OCI-M1 (cell line): ENCODE data around the gene CDSN.
"Not testable (repeated sequence)": the region's sequence is repeated elsewhere in the genome, so short reads cannot be mapped to it uniquely, and the experiment has no call there.

Experiments
- DNase-seq: peaks from one replicate; lab custom pipeline; 2025; lab: John Stamatoyannopoulos, UW

The CDSN gene

DNA sequence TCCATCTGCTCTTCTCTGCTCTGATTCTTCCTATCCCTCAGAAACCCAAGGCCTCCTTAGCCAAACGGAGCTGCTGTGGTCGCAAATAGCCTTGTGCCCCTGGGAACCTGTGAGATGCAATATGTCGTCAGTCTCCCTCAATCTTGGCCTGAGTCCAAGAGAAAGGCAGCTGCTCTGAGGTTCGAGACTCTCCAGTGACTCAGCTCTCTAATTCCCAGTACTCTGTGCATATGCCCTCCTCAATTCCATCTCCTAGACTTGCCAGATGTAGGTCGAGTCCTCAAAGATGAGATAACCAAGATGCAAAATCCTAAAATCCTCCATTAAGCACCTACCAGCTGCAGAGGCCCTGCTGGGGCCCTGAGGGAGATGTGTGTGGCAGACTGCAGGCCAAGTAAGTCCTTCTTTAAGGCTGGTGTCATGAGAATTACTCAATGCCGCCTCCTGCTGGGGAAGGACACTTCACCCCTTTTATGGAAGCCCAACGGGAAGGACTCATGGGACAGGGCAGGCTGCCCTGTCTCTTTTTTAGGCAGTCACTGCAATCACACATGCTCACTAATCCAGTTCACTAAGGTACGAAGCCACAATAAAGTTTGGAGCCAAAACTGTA lies 36.4 kb downstream of the CDSN start:
- peak; percentile 84 for DNase-seq

DNA sequence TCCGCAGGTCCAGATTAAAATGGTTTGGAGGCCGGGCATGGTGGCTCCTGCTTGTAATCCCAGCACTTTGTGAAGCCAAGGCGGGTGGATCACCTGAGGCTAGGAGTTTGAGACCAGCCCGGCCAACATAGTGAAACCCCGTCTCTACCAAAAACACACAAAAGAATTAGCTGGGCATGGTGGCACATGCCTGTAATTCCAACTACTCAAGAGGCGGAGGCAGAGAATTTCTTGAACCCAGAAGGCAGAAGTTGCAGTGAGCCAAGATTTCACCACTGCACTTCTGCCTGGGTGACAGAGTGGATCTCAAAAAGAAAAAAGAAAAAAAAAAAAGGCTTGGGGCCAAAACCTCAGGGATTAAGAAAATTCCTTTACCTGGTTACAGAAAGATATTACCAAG lies 38.4 kb downstream of the CDSN start:
- DNase-seq: no peak

DNA sequence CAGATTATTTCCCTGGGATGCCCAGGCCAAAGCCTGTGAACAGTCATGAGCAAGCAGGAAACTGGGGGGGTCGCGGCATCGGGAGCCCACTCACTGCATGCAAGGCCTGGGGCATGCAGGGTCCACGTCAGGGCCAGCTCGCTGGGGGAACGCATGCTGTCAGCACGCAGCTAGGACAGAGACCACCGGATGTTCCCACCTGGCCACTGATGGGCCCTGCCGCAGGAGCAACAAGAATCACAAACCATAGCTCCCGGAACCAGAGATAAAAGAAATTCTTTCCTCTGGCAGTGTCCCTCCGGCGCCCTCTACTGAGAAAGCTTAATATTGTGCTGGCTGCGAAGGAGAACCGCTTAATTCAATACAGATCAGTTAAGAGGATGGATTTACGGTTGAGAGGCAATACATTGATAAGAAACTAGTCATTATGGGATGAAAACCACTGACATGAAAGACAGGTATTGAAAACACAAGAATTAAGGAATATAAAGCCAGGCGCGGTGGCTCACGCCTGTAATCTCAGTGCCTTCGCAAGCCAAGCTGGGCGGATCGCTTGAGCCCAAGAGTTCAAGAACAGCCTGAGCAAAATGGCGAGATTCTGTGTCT lies 40.5 kb downstream of the CDSN start:
- peak; percentile 88 for DNase-seq

DNA sequence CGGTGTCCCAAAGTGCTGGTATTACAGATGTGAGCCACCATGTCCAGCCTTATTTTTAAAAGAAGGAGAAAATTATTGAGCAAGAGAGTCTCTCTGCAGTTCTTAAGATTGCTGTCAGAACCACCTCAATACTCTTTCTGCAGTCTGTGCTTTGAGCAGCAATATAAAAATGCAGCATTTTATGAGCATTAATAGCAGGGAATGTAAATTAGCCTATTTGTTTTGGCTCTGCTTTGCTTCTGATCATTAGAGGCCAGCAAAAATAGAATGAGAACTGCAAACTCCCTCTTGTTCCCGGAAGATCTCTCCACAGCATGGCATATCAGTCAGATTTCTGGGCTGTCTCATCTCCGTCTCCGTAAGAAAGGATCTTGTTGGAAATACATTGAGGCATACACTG lies 43.6 kb downstream of the CDSN start:
- DNase-seq: no peak

DNA sequence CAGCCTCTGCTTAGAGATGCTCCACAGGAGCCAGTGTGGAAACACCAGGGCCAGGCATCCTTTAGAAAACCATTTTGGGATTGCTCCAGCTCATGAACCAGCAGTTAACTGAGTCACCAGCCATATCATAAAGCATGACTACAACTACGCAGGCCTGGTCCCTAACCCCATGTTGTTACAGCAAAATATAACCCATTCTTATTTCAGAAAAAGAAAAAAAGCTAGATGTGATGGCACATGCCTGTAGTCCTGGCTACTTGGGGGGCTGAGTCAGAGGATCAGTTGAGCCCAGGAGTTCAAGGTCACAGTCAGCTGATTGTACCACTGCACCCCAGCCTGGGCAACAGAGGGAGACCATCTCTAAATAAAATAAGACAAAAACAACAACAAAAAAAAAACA lies 44.7 kb downstream of the CDSN start:
- DNase-seq: no peak

DNA sequence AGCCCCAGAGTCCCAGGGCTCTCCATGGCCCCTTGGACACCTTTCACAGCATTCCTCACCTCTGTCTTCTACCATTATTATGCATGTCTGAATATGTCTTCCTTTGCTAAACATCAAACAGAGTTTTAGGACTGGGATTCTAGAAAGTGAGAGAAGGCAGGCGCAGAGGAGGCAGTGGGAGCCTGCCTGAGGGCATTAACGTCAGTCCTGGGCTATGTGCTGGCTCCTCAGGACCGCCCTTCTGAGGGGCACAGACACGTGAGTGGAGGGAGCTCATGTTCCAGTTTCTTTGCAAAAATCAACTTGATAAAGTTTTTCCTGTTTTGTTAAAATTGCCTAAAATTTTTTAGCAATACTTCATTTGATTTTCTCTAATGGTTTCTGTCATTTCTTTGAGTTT lies 45.8 kb downstream of the CDSN start:
- DNase-seq: no peak

DNA sequence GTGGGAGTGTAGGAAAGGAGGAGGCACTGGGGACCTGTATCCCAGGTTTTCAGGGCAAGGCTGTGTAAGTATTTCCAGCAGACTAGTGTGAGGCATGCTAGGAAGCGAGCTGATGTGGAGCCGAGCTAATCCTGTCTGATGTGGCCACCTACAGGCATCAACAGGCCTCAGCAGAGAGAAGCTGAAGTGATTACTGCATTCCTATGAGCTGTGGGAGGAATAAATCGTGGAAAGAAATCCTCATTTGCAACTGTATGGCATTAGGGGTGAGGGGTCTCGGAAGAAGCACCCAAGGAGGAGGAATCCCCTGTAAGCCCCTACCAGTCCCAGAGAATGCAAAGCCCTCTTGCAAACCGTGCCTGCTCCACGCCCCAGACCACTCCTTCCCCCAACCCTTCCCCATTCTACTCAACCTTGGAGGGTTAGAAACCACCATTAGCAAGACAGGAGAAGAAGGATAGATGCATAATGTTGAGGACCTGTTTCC lies 49.5 kb downstream of the CDSN start:
- DNase-seq: peak; percentile 56

DNA sequence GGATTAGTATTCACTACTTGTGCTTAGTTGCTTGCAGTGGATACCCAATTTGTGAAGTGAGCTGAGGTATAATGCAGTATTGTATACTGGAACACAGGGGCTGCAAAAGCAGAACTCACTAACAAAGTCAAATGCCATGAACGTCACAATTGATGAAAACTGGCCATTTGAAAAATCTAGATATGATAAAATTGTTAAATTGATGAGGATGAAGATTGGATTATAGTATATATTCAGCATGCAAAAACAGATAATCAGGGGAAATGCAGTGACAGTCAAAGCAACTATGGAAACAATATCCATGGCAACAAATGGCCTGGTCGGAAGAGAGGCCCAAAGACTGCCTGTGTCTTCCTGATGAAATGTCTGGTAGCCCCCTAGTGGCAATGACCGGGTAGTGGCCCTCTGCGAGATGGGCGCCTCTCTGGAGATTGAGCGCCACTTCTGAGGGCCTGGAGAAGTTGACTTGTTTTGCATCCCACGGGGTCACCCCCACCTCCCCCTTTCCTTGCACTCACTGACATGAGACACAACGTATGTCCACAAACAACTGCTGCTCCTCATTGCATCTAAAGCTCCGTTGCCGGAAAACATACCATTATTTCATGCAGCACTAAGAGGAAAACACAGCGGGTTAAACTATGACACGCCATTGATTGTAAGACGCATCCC lies 51.4 kb downstream of the CDSN start:
- DNase-seq: peak; percentile 91

DNA sequence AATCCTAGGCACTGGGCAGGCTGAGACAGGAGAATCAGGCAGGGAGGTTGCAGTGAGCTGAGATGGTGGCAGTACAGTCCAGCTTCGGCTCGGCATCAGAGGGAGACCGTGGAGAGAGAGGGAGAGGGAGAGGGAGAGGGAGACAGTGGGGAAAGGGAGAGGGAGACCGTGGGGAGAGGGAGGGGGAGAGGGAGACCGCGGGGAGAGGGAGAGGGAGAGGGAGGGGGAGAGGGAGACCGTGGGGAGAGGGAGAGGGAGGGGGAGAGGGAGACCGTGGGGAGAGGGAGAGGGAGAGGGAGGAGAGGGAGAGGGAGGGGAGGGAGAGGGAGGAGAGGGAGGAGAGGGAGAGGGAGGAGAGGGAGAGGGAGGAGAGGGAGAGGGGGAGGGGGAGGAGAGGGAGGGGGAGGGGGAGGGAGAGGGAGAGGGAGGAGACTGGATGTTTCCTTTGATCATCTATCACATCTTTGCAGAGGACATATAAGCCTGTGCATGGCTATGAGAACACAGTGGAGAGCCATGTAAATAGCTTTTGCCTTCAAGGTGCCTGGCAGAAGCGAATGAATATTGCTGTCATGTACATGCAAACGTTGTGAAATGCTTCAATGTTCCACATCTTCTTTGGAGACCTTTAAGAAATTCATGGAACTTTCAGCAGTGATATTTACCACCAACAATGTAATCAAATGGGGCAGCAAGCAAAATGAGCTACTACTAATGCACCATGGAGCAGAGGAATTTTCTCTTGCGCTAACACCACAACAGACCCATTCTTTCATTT lies 52.2 kb downstream of the CDSN start:
- DNase-seq: not testable (repeated sequence)

DNA sequence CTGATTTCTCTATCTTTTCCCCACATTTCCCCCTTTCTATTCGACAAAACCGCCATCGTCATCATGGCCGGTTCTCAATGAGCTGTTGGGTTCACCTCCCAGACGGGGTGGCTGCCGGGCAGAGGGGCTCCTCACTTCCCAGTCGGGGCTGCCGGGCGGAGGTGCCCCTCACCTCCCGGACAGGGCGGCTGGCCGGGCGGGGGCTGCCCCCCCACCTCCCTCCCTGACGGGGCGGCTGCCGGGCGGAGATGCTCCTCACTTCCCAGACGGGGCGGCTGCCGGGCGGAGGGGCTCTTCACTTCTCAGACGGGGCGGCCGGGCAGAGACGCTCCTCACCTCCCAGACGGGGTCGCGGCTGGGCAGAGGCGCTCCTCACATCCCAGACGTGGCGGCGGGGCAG lies 53.2 kb downstream of the CDSN start:
- DNase-seq: not testable (repeated sequence)

DNA sequence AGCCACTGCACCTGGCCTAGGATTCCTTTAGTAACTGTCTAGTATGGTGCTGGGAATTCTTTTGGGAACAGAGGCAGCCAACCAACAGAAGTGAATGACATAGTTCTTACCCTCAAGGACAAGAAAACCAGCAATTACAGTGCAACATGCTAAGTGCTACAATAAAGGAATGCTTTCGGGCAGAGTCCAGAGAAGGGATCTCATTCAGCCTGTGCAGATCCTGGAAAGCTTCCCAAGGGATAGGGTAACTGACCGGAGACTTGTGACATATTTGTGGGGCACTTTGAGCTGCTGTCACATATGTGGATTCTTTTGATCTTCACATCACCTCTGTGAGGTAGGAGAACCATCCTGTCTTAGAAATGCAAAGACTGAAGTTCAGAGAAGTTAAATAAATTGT lies 54.7 kb downstream of the CDSN start:
- DNase-seq: no peak
